Colonic mucosa (tissue), 4 donors: Measurements from ENCODE around the gene TSPAN5. TPM values are rescaled to one million over a fixed set of nuclear protein-coding genes. Genes with fewer than 3 reads are reported as not detected.

Experiments used
- DNase-seq: peaks from one replicate; pipeline ENCODE4 v3.0.0-alpha.2; 2020
- H3K27ac ChIP-seq: fragments of 200-600 bp; one replicate; pipeline ENCODE4 v1.8.0; 2021
- H3K27me3 ChIP-seq: fragments of 200-600 bp; one replicate; pipeline ENCODE4 v1.8.0; 2021
- H3K36me3 ChIP-seq: fragments of 200-600 bp; one replicate; pipeline ENCODE4 v1.8.0; 2021
- H3K4me1 ChIP-seq: fragments of 200-600 bp; one replicate; pipeline ENCODE4 v1.8.0; 2021; ENCODE audit warnings: mild to moderate bottlenecking
- H3K4me3 ChIP-seq: fragments of 200-600 bp; one replicate; pipeline ENCODE4 v1.8.0; 2021
- H3K9ac ChIP-seq, 2 donors: one replicate each; pipeline ENCODE4 v1.7.0; 2013; ENCODE audit warnings: control low read depth in 2 of 2, low read depth in 2 of 2, low read length in 2 of 2
- H3K9me3 ChIP-seq: fragments of 200-600 bp; one replicate; pipeline ENCODE4 v1.8.0; 2021
- intact Hi-C: fragments of 100-400 bp; cut with DNase I; formaldehyde crosslinking; loops from one replicate; pipeline ENCODE4 v1.14.1; 2022
- total RNA-seq, 2 donors: library from RNA; stranded (reverse); fragmentation: NEBNext Ultra II Directional in 1 of 2; extraction: Animal tissue kit (Norgen Biotek cat#: 25700) in 1 of 2; gene quantifications; one replicate each; pipeline ENCODE4 v1.2.1, GENCODE V29; 2021
- TF ChIP-seq, protein P1 (sequence below): fragments of 200-600 bp; IDR thresholded peaks from one replicate; pipeline ENCODE4 v1.8.0; 2022; ENCODE audit warnings: antibody characterized with exemption, mild to moderate bottlenecking
- donor health status: healthy.
- donor health status: DM: no; HTN: no; CAD: no.
- donor health status: DM: no; HTN: no; CAD: no.

TSPAN5 gene
- total RNA-seq, 2 donors from 2014 or later = 5.3 to 5.6 TPM

GRCh38 chr4:98577956-98578355, 80.5 kb downstream of the TSPAN5 start:
- no peak for DNase-seq
- no peaks in the 10 kb centered on the region for H3K4me1 ChIP-seq
- intact Hi-C loops = no loop called here
- no peak overlapping the region for H3K9ac ChIP-seq
- no peak overlapping the region for H3K27ac ChIP-seq
- H3K27me3 ChIP-seq = no peaks in the 10 kb centered on the region
- no peaks in the 10 kb centered on the region for H3K9me3 ChIP-seq
- H3K36me3 ChIP-seq = no peaks in the 10 kb centered on the region
- no peak overlapping the region for H3K4me3 ChIP-seq
- TF ChIP-seq, protein P1, sequence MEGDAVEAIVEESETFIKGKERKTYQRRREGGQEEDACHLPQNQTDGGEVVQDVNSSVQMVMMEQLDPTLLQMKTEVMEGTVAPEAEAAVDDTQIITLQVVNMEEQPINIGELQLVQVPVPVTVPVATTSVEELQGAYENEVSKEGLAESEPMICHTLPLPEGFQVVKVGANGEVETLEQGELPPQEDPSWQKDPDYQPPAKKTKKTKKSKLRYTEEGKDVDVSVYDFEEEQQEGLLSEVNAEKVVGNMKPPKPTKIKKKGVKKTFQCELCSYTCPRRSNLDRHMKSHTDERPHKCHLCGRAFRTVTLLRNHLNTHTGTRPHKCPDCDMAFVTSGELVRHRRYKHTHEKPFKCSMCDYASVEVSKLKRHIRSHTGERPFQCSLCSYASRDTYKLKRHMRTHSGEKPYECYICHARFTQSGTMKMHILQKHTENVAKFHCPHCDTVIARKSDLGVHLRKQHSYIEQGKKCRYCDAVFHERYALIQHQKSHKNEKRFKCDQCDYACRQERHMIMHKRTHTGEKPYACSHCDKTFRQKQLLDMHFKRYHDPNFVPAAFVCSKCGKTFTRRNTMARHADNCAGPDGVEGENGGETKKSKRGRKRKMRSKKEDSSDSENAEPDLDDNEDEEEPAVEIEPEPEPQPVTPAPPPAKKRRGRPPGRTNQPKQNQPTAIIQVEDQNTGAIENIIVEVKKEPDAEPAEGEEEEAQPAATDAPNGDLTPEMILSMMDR = no peak

GRCh38 chr4:98574816-98575215, 83.6 kb downstream of the TSPAN5 start:
- H3K27ac ChIP-seq = no peak overlapping the region
- H3K9me3 ChIP-seq = no peaks in the 10 kb centered on the region
- no peaks in the 10 kb centered on the region for H3K36me3 ChIP-seq
- H3K4me3 ChIP-seq = no peak overlapping the region
- no peaks in the 10 kb centered on the region for H3K27me3 ChIP-seq
- TF ChIP-seq, protein P1 = no peak
- intact Hi-C loops = no loop called here
- no peaks in the 10 kb centered on the region for H3K4me1 ChIP-seq
- no peak overlapping the region for H3K9ac ChIP-seq
- DNase-seq = no peak

GRCh38 chr4:98573791-98574190, 84.6 kb downstream of the TSPAN5 start:
- no peak overlapping the region for H3K4me3 ChIP-seq
- no peak for DNase-seq
- TF ChIP-seq, protein P1 = no peak
- no peaks in the 10 kb centered on the region for H3K4me1 ChIP-seq
- H3K27ac ChIP-seq = no peak overlapping the region
- no peaks in the 10 kb centered on the region for H3K36me3 ChIP-seq
- H3K9me3 ChIP-seq = no peaks in the 10 kb centered on the region
- no peaks in the 10 kb centered on the region for H3K27me3 ChIP-seq
- H3K9ac ChIP-seq = no peak overlapping the region
- intact Hi-C loops = no loop called here

- Histone ChIP-seq H3K4me3 (no peak overlapping the region), H3K27ac (no peak overlapping the region), H3K9me3 (no peaks in the 10 kb centered on the region), H3K27me3 (no peaks in the 10 kb centered on the region), H3K4me1 (no peaks in the 10 kb centered on the region), H3K9ac (no peak overlapping the region), H3K36me3 (no peaks in the 10 kb centered on the region)
- TF ChIP-seq, protein P1 = no peak
- intact Hi-C loops = no loop called here
- DNase-seq = no peak
Measured at GRCh38 chr4:98572697-98573096, 85.7 kb downstream of the TSPAN5 start.

DNA sequence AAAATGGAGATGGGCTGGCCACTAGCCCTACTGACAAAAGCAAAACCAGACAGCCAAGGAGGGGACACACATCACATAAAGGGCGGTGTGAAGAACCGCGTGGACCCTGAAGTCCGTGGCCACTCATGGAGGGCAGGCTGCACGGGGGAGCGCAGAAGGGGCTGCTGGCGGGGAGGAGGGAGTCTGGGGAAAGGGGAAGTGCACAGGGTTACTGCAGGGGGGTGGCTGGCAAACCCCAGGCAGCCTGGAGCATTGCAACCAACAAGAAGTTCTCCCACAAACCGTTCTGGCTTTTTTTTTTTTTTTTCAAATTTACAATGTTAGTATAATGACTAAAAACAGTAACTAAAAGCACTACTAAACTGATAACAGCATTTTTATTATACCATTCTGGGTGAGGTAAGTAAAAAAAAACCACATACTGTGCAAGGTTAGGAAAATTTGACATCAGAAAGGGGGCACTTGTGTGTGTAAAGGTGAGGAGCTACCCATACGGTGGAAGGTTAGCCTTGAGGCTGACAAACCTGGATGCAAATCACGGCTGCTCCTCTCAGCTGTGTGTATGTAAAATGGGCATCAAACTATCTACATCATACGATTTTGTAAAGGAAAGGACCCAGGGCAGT, 87.1 kb downstream of the TSPAN5 start:
- Histone ChIP-seq H3K4me1 (no peaks in the 10 kb centered on the region), H3K27ac (no peak overlapping the region), H3K4me3 (no peak overlapping the region), H3K27me3 (no peaks in the 10 kb centered on the region), H3K36me3 (no peaks in the 10 kb centered on the region), H3K9ac (no peak overlapping the region), H3K9me3 (no peaks in the 10 kb centered on the region)
- intact Hi-C loops = no loop called here
- TF ChIP-seq, protein P1 = no peak
- no peak for DNase-seq
